ENCODE measurements around the gene KIT.

GRCh38 chr4:54746218-54746617 lies 88.5 kb downstream of the KIT start:
- TF ChIP-seq CTCF (optimal IDR thresholded peaks at IDR 0.05 in 1 of 3, IDR thresholded peaks at IDR 0.05 in 1 of 3, conservative IDR thresholded peaks at IDR 0.05 in 1 of 3; ENCODE audit: extremely low read depth in 1 of 3, insufficient read depth in 2 of 3, low read length in 3 of 3) (no peak), EZH2 (IDR thresholded peaks at IDR 0.05; ENCODE audit: low read length) (no peak)

Measured in keratinocyte (primary cell).